ENCODE results near the gene PRR23E.

Gene PRR23E

GRCh38 chr3:127193341-127193740 lies 410 bp downstream of the PRR23E start:
- ATAC-seq (no peak), DNase-seq (ENCODE audit: low spot score in 2 of 2) (no peak)
- H3K4me1 Mint-ChIP-seq: no peaks in the 10 kb centered on the region

GRCh38 chr3:127193775-127194174 lies 844 bp downstream of the PRR23E start:
- H3K9me3 Mint-ChIP-seq: peaks cover 3% of the 10 kb centered on the region

More at GRCh38 chr3:127193341-127193740, 410 bp downstream of the PRR23E start:
- Mint-ChIP-seq H3K4me3 (no peak overlapping the region), H3K36me3 (no peaks in the 10 kb centered on the region), H3K27ac (no peak overlapping the region), H3K9me3 (peaks cover 3% of the 10 kb centered on the region)

GRCh38 chr3:127194601-127195187 lies 1.8 kb downstream of the PRR23E start:
- no peaks in the 10 kb centered on the region for H3K9me3 Mint-ChIP-seq
- DNase-seq (ENCODE audit: low spot score in 2 of 2): no peak
- H3K4me3 Mint-ChIP-seq: no peak overlapping the region
- H3K4me1 Mint-ChIP-seq: no peaks in the 10 kb centered on the region
- no peak overlapping the region for H3K27ac Mint-ChIP-seq
- H3K36me3 Mint-ChIP-seq: no peaks in the 10 kb centered on the region
- no peak for ATAC-seq

More at GRCh38 chr3:127193775-127194174, 844 bp downstream of the PRR23E start:
- Mint-ChIP-seq H3K4me3 (no peak overlapping the region), H3K27ac (no peak overlapping the region), H3K36me3 (no peaks in the 10 kb centered on the region), H3K4me1 (no peaks in the 10 kb centered on the region)
- DNase-seq (ENCODE audit: low spot score in 2 of 2): no peak
- no peak for ATAC-seq

- no peak overlapping the region for H3K4me3 Mint-ChIP-seq
- no peaks in the 10 kb centered on the region for H3K4me1 Mint-ChIP-seq
- no peak for DNase-seq (ENCODE audit: low spot score in 2 of 2)
- no peak overlapping the region for H3K27ac Mint-ChIP-seq
- H3K9me3 Mint-ChIP-seq: no peaks in the 10 kb centered on the region
- ATAC-seq: no peak
- no peaks in the 10 kb centered on the region for H3K36me3 Mint-ChIP-seq
These were observed 2.5 kb downstream of the PRR23E start for GRCh38 chr3:127195417-127195816.

- no peak overlapping the region for H3K4me3 Mint-ChIP-seq
- DNase-seq (ENCODE audit: low spot score in 2 of 2) (no peak), ATAC-seq (no peak)
- no peaks in the 10 kb centered on the region for H3K4me1 Mint-ChIP-seq
- H3K27ac Mint-ChIP-seq: no peak overlapping the region
- H3K36me3 Mint-ChIP-seq: no peaks in the 10 kb centered on the region
- H3K9me3 Mint-ChIP-seq: no peaks in the 10 kb centered on the region
These were observed 3.1 kb downstream of the PRR23E start for GRCh38 chr3:127196002-127196401.

- Mint-ChIP-seq H3K9me3 (no peaks in the 10 kb centered on the region), H3K4me3 (no peak overlapping the region), H3K36me3 (no peaks in the 10 kb centered on the region), H3K4me1 (no peaks in the 10 kb centered on the region), H3K27ac (no peak overlapping the region)
- peak; percentile 4 for ATAC-seq
- DNase-seq (ENCODE audit: low spot score in 2 of 2): no peak
These were observed 3.8 kb downstream of the PRR23E start for GRCh38 chr3:127196466-127197299.

- H3K4me3 Mint-ChIP-seq: no peak overlapping the region
- H3K36me3 Mint-ChIP-seq: no peaks in the 10 kb centered on the region
- no peak overlapping the region for H3K27ac Mint-ChIP-seq
- no peaks in the 10 kb centered on the region for H3K4me1 Mint-ChIP-seq
- ATAC-seq (no peak), DNase-seq (ENCODE audit: low spot score in 2 of 2) (no peak)
- H3K9me3 Mint-ChIP-seq: peaks cover 2% of the 10 kb centered on the region
These were observed 4.6 kb downstream of the PRR23E start for GRCh38 chr3:127197300-127198189.

- Mint-ChIP-seq H3K9me3 (peaks cover 6% of the 10 kb centered on the region), H3K4me3 (no peak overlapping the region), H3K36me3 (no peaks in the 10 kb centered on the region), H3K27ac (no peak overlapping the region), H3K4me1 (no peaks in the 10 kb centered on the region)
- DNase-seq (ENCODE audit: low spot score in 2 of 2) (peak in 1 of 2 donors; percentile 17), ATAC-seq (peak; percentile 8)
These were observed 7.3 kb downstream of the PRR23E start for GRCh38 chr3:127200086-127200691.

- Mint-ChIP-seq H3K9me3 (peaks cover 6% of the 10 kb centered on the region), H3K36me3 (no peaks in the 10 kb centered on the region), H3K4me3 (no peak overlapping the region), H3K27ac (no peak overlapping the region), H3K4me1 (no peaks in the 10 kb centered on the region)
- DNase-seq (ENCODE audit: low spot score in 2 of 2): no peak
- no peak for ATAC-seq
These were observed 10.1 kb downstream of the PRR23E start for GRCh38 chr3:127203024-127203423.

- Mint-ChIP-seq H3K36me3 (no peaks in the 10 kb centered on the region), H3K27ac (no peak overlapping the region), H3K4me3 (no peak overlapping the region), H3K9me3 (peaks cover 6% of the 10 kb centered on the region), H3K4me1 (no peaks in the 10 kb centered on the region)
- DNase-seq (ENCODE audit: low spot score in 2 of 2): peak in 1 of 2 donors; percentile 12
- peak; percentile 29 for ATAC-seq
These were observed 12.1 kb downstream of the PRR23E start for GRCh38 chr3:127204841-127205582.

- Mint-ChIP-seq H3K9me3 (peaks cover 6% of the 10 kb centered on the region), H3K4me1 (no peaks in the 10 kb centered on the region), H3K4me3 (no peak overlapping the region), H3K36me3 (no peaks in the 10 kb centered on the region), H3K27ac (no peak overlapping the region)
- ATAC-seq (no peak), DNase-seq (ENCODE audit: low spot score in 2 of 2) (peak in 1 of 2 donors; percentile 15)
These were observed 13.2 kb downstream of the PRR23E start for GRCh38 chr3:127206154-127206553.

- ATAC-seq (no peak), DNase-seq (ENCODE audit: low spot score in 2 of 2) (peak in 1 of 2 donors; percentile 25)
- Mint-ChIP-seq H3K27ac (no peak overlapping the region), H3K4me1 (no peaks in the 10 kb centered on the region), H3K36me3 (no peaks in the 10 kb centered on the region), H3K9me3 (peaks cover 6% of the 10 kb centered on the region), H3K4me3 (no peak overlapping the region)
These were observed 13.9 kb downstream of the PRR23E start for GRCh38 chr3:127206611-127207516.

GRCh38 chr3:127207727-127208482 lies 15.0 kb downstream of the PRR23E start:
- no peaks in the 10 kb centered on the region for H3K4me1 Mint-ChIP-seq
- H3K9me3 Mint-ChIP-seq: peaks cover under 1% of the 10 kb centered on the region
- no peaks in the 10 kb centered on the region for H3K36me3 Mint-ChIP-seq
- no peak overlapping the region for H3K4me3 Mint-ChIP-seq
- DNase-seq (ENCODE audit: low spot score in 2 of 2) (peak in 1 of 2 donors; percentile 23), ATAC-seq (no peak)
- H3K27ac Mint-ChIP-seq: no peak overlapping the region

All from stimulated activated effector memory CD8-positive, alpha-beta T cell treated with anti-CD3 and anti-CD28 coated beads, Interleukin-12 subunit alpha, Interleukin-12 subunit beta, amount 100 ng/mL, for 72 hours (primary cell).